Measurements from ENCODE around the gene PCCB.
A peak's percentile ranks its signal among the peaks of the same experiment; 100 is the strongest.
"Not testable (repeated sequence)": the region's sequence is repeated elsewhere in the genome, so short reads cannot be mapped to it uniquely, and the experiment has no call there.

Gene PCCB

GRCh38 chr3:136250059-136250902 lies at the start of gene PCCB:
Gene PCCB (plus strand): TSS chr3:136250340. CDS start chr3:136250376, 36 bp downstream.
- DNase-seq (ENCODE audit: low read depth): peak; percentile 90

- no peak for DNase-seq (ENCODE audit: low read depth)
These were observed 42.5 kb upstream of the PCCB start for GRCh38 chr3:136207489-136208115.

GRCh38 chr3:136209921-136210320 lies 40.2 kb upstream of the PCCB start:
- no peak for DNase-seq (ENCODE audit: low read depth)

GRCh38 chr3:136211547-136211946 lies 38.6 kb upstream of the PCCB start:
- DNase-seq (ENCODE audit: low read depth): no peak

- not testable (repeated sequence) for DNase-seq (ENCODE audit: low read depth)
These were observed 27.4 kb upstream of the PCCB start for GRCh38 chr3:136222746-136223145.

GRCh38 chr3:136232413-136232812 lies 17.7 kb upstream of the PCCB start:
- no peak for DNase-seq (ENCODE audit: low read depth)

- DNase-seq (ENCODE audit: low read depth): no peak
These were observed 14.6 kb upstream of the PCCB start for GRCh38 chr3:136235545-136235944.

GRCh38 chr3:136236109-136236508 lies 14.0 kb upstream of the PCCB start:
- no peak for DNase-seq (ENCODE audit: low read depth)

- DNase-seq (ENCODE audit: low read depth): no peak
These were observed 13.0 kb upstream of the PCCB start for GRCh38 chr3:136237103-136237502.

- no peak for DNase-seq (ENCODE audit: low read depth)
These were observed 12.0 kb upstream of the PCCB start for GRCh38 chr3:136237961-136238649.

GRCh38 chr3:136239094-136239493 lies 11.0 kb upstream of the PCCB start:
- DNase-seq (ENCODE audit: low read depth): no peak

- no peak for DNase-seq (ENCODE audit: low read depth)
These were observed 4.4 kb upstream of the PCCB start for GRCh38 chr3:136245691-136246090.

- no peak for DNase-seq (ENCODE audit: low read depth)
These were observed 2.7 kb upstream of the PCCB start for GRCh38 chr3:136247436-136247835.

- no peak for DNase-seq (ENCODE audit: low read depth)
These were observed 2.1 kb upstream of the PCCB start for GRCh38 chr3:136247855-136248590.

GRCh38 chr3:136249091-136249490 lies 1.0 kb upstream of the PCCB start:
- no peak for DNase-seq (ENCODE audit: low read depth)

- no peak for DNase-seq (ENCODE audit: low read depth)
These were observed 547 bp upstream of the PCCB start for GRCh38 chr3:136249593-136249992.

- DNase-seq (ENCODE audit: low read depth): peak; percentile 43
These were observed 842 bp downstream of the PCCB start for GRCh38 chr3:136250903-136251460.

- no peak for DNase-seq (ENCODE audit: low read depth)
These were observed 1.4 kb downstream of the PCCB start for GRCh38 chr3:136251511-136251910.

- DNase-seq (ENCODE audit: low read depth): no peak
These were observed 5.7 kb downstream of the PCCB start for GRCh38 chr3:136255672-136256406.

GRCh38 chr3:136258199-136258598 lies 8.1 kb downstream of the PCCB start:
- no peak for DNase-seq (ENCODE audit: low read depth)

- no peak for DNase-seq (ENCODE audit: low read depth)
These were observed 11.7 kb downstream of the PCCB start for GRCh38 chr3:136261826-136262225.

All from fibroblast of gingiva (primary cell).